ENCODE results near the gene MIA3.

DNA sequence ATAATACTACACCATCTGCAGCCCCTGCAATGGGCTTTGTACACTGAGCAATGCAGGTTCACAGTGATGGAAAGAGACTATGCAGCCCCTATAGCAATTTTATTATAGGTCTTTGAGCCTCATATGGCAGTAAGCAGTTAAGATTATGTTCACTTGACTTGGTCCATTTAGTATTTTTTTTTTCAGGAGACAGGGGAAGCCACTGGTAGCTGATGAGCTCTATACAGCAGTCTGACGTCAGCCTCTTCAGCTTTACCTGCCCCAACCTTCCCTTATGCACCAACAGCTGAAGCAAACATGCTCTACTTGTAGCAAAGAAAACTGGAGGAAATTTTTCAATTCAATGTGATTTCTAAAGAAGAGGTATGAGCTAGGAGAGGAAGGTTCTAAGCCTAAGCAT lies 62.2 kb downstream of the MIA3 start:
- TF ChIP-seq, protein P1, sequence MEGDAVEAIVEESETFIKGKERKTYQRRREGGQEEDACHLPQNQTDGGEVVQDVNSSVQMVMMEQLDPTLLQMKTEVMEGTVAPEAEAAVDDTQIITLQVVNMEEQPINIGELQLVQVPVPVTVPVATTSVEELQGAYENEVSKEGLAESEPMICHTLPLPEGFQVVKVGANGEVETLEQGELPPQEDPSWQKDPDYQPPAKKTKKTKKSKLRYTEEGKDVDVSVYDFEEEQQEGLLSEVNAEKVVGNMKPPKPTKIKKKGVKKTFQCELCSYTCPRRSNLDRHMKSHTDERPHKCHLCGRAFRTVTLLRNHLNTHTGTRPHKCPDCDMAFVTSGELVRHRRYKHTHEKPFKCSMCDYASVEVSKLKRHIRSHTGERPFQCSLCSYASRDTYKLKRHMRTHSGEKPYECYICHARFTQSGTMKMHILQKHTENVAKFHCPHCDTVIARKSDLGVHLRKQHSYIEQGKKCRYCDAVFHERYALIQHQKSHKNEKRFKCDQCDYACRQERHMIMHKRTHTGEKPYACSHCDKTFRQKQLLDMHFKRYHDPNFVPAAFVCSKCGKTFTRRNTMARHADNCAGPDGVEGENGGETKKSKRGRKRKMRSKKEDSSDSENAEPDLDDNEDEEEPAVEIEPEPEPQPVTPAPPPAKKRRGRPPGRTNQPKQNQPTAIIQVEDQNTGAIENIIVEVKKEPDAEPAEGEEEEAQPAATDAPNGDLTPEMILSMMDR (conservative IDR thresholded peaks at IDR 0.05; ENCODE audit: low read depth, low read length) = no peak
- TF ChIP-seq EZH2 (IDR thresholded peaks at IDR 0.05; ENCODE audit: borderline replicate concordance, low read depth, low read length, poor library complexity, severe bottlenecking) = no peak
